GM23248 (cell line): ENCODE results near the gene ANXA3.

ENCODE experiments used
- EZH2 ChIP-seq: fragments of 200-600 bp; sonication (generic); IDR thresholded peaks from 2 replicates; pipeline ENCODE4 v1.6.1; 2018; ENCODE audit warnings: antibody characterized with exemption, mild to moderate bottlenecking; ENCODE audit not compliant: insufficient read depth, poor library complexity, severe bottlenecking
- EZH2phosphoT487 ChIP-seq: fragments of 200-600 bp; sonication (generic); IDR thresholded peaks from 2 replicates; pipeline ENCODE4 v1.6.1; 2018; ENCODE audit warnings: antibody characterized with exemption, moderate library complexity, mild to moderate bottlenecking, low read depth; ENCODE audit not compliant: insufficient read depth

DNA sequence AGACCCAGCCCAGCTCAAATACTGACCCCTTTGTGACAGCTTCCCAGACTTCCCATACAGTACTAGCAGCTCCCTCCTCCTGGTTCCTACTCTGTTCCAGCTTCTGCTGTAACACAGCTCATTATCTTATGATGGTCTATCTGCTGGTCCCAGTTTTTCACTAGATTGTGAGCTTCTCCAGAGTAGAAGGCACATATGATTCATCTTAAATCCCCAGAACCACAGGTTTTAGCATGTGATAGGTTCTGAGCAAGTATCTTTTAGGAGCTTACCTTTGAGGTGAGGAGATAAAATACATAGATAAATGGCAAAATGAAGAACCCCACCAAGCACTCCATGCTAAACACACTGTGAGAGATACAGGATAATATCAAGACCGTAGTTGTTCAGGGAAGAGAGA lies 27.6 kb upstream of the ANXA3 start:
- TF ChIP-seq EZH2 (no peak), EZH2phosphoT487 (no peak)
